Thoracic aorta (tissue), 2 donors: ENCODE data around the gene ZMYND8. TPM values are rescaled to one million over a fixed set of nuclear protein-coding genes. Genes with fewer than 3 reads are reported as not detected.

Experiments
- ATAC-seq: fragments of 150-250 bp; one replicate; pipeline ENCODE4 v1.8.0; 2017; ENCODE audit warnings: low read depth; ENCODE audit not compliant: insufficient number of reproducible peaks, low FRiP score
- DNase-seq: peaks from one replicate; pipeline ENCODE4 v3.0.0-alpha.2; 2020; ENCODE audit warnings: low spot score
- H3K27ac ChIP-seq, 2 donors: fragments of 200-600 bp; sonication (generic); 1 replicate in 1 of 2; 2 replicates in 1 of 2; pipeline ENCODE4 v1.5.1; 2016; ENCODE audit warnings: mild to moderate bottlenecking in 2 of 2, moderate library complexity in 2 of 2
- H3K27me3 ChIP-seq: fragments of 200-600 bp; sonication (generic); replicated peaks from 2 replicates; pipeline ENCODE4 v1.6.0; 2016; ENCODE audit warnings: mild to moderate bottlenecking; ENCODE audit not compliant: insufficient read depth
- H3K36me3 ChIP-seq: fragments of 200-600 bp; sonication (generic); one replicate; pipeline ENCODE4 v1.5.1; 2016
- H3K4me1 ChIP-seq, 2 donors: fragments of 200-600 bp; sonication (generic); 1 replicate in 1 of 2; 2 replicates in 1 of 2; pipeline versions ENCODE4 v1.5.1 to v1.6.0; 2016; ENCODE audit warnings: low read depth in 2 of 2, mild to moderate bottlenecking in 1 of 2; ENCODE audit not compliant: control insufficient read depth in 1 of 2
- H3K4me3 ChIP-seq: fragments of 200-600 bp; sonication (generic); 2 replicates; pipeline ENCODE4 v1.5.1; 2016; ENCODE audit warnings: mild to moderate bottlenecking
- H3K9me3 ChIP-seq: fragments of 200-600 bp; sonication (generic); 2 replicates; pipeline ENCODE4 v1.5.1; 2016
- CTCF ChIP-seq: fragments of 200-600 bp; sonication (generic); IDR thresholded peaks from one replicate; pipeline ENCODE4 v1.5.1; 2019; ENCODE audit warnings: antibody characterized with exemption
- total RNA-seq, 2 donors: library from RNA; depleted of rRNA; stranded (reverse); fragments of >200 nt; gene quantifications; one replicate each; pipeline versions ENCODE4 v1.1.0 to v1.2.3, GENCODE V29; 2016

The ZMYND8 gene
- total RNA-seq, 2 donors from 2014 or later = 17.9 to 27.2 TPM

- no peak for TF ChIP-seq CTCF
- Histone ChIP-seq H3K4me1 (no peaks in the 10 kb centered on the region), H3K36me3 (peaks cover 25% of the 10 kb centered on the region), H3K27ac (no peak overlapping the region), H3K9me3 (no peaks in the 10 kb centered on the region), H3K27me3 (no peaks in the 10 kb centered on the region), H3K4me3 (no peak overlapping the region)
- no peak for DNase-seq
- ATAC-seq = no peak
Measured at GRCh38 chr20:47237715-47238114, 118.8 kb downstream of the ZMYND8 start.

GRCh38 chr20:47236639-47236900, 119.9 kb downstream of the ZMYND8 start:
- peaks cover 0 to 6% of the 10 kb centered on the region in 2 donors for H3K4me1 ChIP-seq
- no peaks in the 10 kb centered on the region for H3K9me3 ChIP-seq
- no peak overlapping the region for H3K27ac ChIP-seq
- no peak for TF ChIP-seq CTCF
- peaks cover 25% of the 10 kb centered on the region for H3K36me3 ChIP-seq
- DNase-seq = no peak
- no peaks in the 10 kb centered on the region for H3K27me3 ChIP-seq
- H3K4me3 ChIP-seq = no peak overlapping the region
- ATAC-seq = no peak

- TF ChIP-seq CTCF = no peak
- H3K36me3 ChIP-seq = peaks cover 25% of the 10 kb centered on the region
- DNase-seq (no peak), ATAC-seq (no peak)
- H3K4me3 ChIP-seq = no peak overlapping the region
- H3K4me1 ChIP-seq = peaks cover 4 to 11% of the 10 kb centered on the region in 2 donors
- H3K27ac ChIP-seq = no peak overlapping the region
- H3K27me3 ChIP-seq = no peaks in the 10 kb centered on the region
- no peaks in the 10 kb centered on the region for H3K9me3 ChIP-seq
Measured at GRCh38 chr20:47235853-47236638, 120.5 kb downstream of the ZMYND8 start.

- Histone ChIP-seq H3K4me1 (peaks cover 6 to 19% of the 10 kb centered on the region in 2 donors), H3K4me3 (no peak overlapping the region), H3K27ac (no peak overlapping the region), H3K9me3 (no peaks in the 10 kb centered on the region), H3K27me3 (no peaks in the 10 kb centered on the region), H3K36me3 (peaks cover 25% of the 10 kb centered on the region)
- DNase-seq (no peak), ATAC-seq (no peak)
- no peak for TF ChIP-seq CTCF
Measured at GRCh38 chr20:47235111-47235510, 121.4 kb downstream of the ZMYND8 start.

GRCh38 chr20:47233333-47234188, 122.9 kb downstream of the ZMYND8 start:
- H3K9me3 ChIP-seq = no peaks in the 10 kb centered on the region
- no peak for TF ChIP-seq CTCF
- H3K27me3 ChIP-seq = no peaks in the 10 kb centered on the region
- DNase-seq = no peak
- H3K36me3 ChIP-seq = peaks cover 27% of the 10 kb centered on the region
- H3K4me1 ChIP-seq = peaks cover 6 to 19% of the 10 kb centered on the region in 2 donors
- no peak overlapping the region for H3K4me3 ChIP-seq
- peak overlapping the region; percentile 31 to 45 for H3K27ac ChIP-seq
- ATAC-seq = no peak
